Ishikawa (cell line): ENCODE measurements around the gene NRXN3.

ENCODE experiments used
- CREB1 ChIP-seq: IDR thresholded peaks from 2 replicates; pipeline ENCODE4 v1.6.1; 2012; ENCODE audit warnings: low read depth
- EP300 ChIP-seq: IDR thresholded peaks from 2 replicates; pipeline ENCODE4 v1.6.1; 2012; ENCODE audit warnings: borderline replicate concordance

GRCh38 chr14:79407572-79407971 is 1237.4 kb downstream of the NRXN3 start:
- TF ChIP-seq CREB1 (no peak), EP300 (no peak)
